HFFc6 (cell line): ENCODE measurements around the gene UQCR10. TPM values are rescaled to one million over a fixed set of nuclear protein-coding genes. Genes with fewer than 3 reads are reported as not detected.

ENCODE experiments used
- DNase-seq: peaks from one replicate; pipeline ENCODE4 v3.0.0-alpha.2; 2018
- H3K27ac Mint-ChIP-seq: 2 replicates; pipeline ENCODE4 v1.8.0; 2020; ENCODE audit warnings: mild to moderate bottlenecking, mixed read lengths
- H3K27me3 Mint-ChIP-seq: 2 replicates; pipeline ENCODE4 v1.8.0; 2021; ENCODE audit warnings: mild to moderate bottlenecking, moderate library complexity, mixed read lengths; ENCODE audit not compliant: insufficient read depth
- H3K36me3 Mint-ChIP-seq: 2 replicates; pipeline ENCODE4 v1.8.0; 2021; ENCODE audit warnings: low read depth, mixed read lengths
- H3K4me1 Mint-ChIP-seq: 2 replicates; pipeline ENCODE4 v1.8.0; 2020; ENCODE audit warnings: low read depth, mixed read lengths
- H3K4me3 Mint-ChIP-seq: 2 replicates; pipeline ENCODE4 v1.8.0; 2020; ENCODE audit warnings: mild to moderate bottlenecking, moderate library complexity, mixed read lengths
- H3K9me3 Mint-ChIP-seq: 2 replicates; pipeline ENCODE4 v1.8.0; 2020; ENCODE audit warnings: mild to moderate bottlenecking, mixed read lengths
- total RNA-seq, 6 experiments: library from RNA; stranded (reverse); fragmentation: NEBNext Ultra II Directional; extraction: Animal tissue kit (Norgen Biotek cat#: 25700); gene quantifications; 2 replicates in 1 of 6; 3 replicates in 5 of 6; pipeline ENCODE4 v1.2.3, GENCODE V29; 2021
- TF ChIP-seq, protein P1 (sequence below): fragments of 200-600 bp; sonication (generic); IDR thresholded peaks from 2 replicates; pipeline ENCODE4 v1.5.0; 2021; ENCODE audit warnings: antibody characterized with exemption, mild to moderate bottlenecking

The UQCR10 gene
- total RNA-seq, 6 experiments from 2014 or later = 137 to 153 (median 150) TPM

- TF ChIP-seq, protein P1, sequence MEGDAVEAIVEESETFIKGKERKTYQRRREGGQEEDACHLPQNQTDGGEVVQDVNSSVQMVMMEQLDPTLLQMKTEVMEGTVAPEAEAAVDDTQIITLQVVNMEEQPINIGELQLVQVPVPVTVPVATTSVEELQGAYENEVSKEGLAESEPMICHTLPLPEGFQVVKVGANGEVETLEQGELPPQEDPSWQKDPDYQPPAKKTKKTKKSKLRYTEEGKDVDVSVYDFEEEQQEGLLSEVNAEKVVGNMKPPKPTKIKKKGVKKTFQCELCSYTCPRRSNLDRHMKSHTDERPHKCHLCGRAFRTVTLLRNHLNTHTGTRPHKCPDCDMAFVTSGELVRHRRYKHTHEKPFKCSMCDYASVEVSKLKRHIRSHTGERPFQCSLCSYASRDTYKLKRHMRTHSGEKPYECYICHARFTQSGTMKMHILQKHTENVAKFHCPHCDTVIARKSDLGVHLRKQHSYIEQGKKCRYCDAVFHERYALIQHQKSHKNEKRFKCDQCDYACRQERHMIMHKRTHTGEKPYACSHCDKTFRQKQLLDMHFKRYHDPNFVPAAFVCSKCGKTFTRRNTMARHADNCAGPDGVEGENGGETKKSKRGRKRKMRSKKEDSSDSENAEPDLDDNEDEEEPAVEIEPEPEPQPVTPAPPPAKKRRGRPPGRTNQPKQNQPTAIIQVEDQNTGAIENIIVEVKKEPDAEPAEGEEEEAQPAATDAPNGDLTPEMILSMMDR = no peak
- Mint-ChIP-seq H3K9me3 (no peaks in the 10 kb centered on the region), H3K4me1 (no peaks in the 10 kb centered on the region), H3K27ac (no peak overlapping the region), H3K27me3 (peaks cover 33% of the 10 kb centered on the region), H3K4me3 (no peak overlapping the region), H3K36me3 (no peaks in the 10 kb centered on the region)
- no peak for DNase-seq
Observed at GRCh38 chr22:29720811-29721323, 46.3 kb upstream of the UQCR10 start.

DNA sequence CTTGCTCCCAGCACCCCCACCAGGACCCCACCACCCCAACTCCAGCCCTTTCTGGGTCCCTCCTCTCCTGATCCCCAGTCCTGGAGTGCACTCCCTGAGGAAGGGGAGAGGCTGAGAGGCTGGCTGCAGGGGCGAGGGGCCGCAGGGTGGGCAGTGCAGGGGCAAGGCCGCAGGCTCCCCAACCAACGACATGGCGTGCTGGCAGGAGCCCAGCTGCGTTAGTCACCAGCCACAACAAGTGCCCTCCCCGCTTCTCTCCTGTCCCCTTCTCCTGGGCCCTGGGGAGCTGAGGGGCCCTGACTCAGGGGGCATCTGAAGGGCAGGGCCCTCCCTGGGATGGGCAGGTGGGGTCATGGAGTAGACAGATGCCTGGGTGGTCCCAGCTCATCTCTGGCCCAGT is 45.0 kb upstream of the UQCR10 start:
- Mint-ChIP-seq H3K4me3 (no peak overlapping the region), H3K36me3 (no peaks in the 10 kb centered on the region)
- DNase-seq = no peak

GRCh38 chr22:29722587-29722986 is 44.6 kb upstream of the UQCR10 start:
- H3K9me3 Mint-ChIP-seq = no peaks in the 10 kb centered on the region
- TF ChIP-seq, protein P1 = no peak
- H3K4me1 Mint-ChIP-seq = no peaks in the 10 kb centered on the region
- no peak overlapping the region for H3K4me3 Mint-ChIP-seq
- no peak for DNase-seq
- H3K27me3 Mint-ChIP-seq = peaks cover 24% of the 10 kb centered on the region
- H3K27ac Mint-ChIP-seq = no peak overlapping the region
- no peaks in the 10 kb centered on the region for H3K36me3 Mint-ChIP-seq

More for the DNA sequence above, 45.0 kb upstream of the UQCR10 start:
- Mint-ChIP-seq H3K27me3 (peaks cover 28% of the 10 kb centered on the region), H3K4me1 (no peaks in the 10 kb centered on the region), H3K9me3 (no peaks in the 10 kb centered on the region), H3K27ac (no peak overlapping the region)
- TF ChIP-seq, protein P1 = no peak

DNA sequence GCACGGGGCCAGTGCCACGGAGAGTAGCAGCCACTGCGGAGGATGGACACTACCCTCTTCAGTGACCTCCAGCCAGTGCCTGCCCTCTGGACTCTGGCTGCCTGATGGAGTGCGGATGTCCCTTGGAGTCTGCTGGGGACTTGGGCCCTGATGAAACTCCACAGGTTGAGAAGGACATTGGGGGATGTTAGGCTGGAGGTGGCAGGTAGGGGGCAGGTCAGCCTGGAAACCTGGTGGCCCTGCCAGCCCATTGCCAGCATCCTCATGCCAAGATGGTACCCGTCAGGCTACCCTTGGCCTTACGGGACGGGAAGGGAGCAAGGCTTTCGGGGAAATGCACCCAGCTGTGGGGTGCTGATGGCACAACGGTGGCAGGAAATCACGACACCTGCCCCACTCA is 43.4 kb upstream of the UQCR10 start:
- Mint-ChIP-seq H3K4me1 (no peaks in the 10 kb centered on the region), H3K27me3 (peaks cover 20% of the 10 kb centered on the region), H3K4me3 (no peak overlapping the region), H3K9me3 (no peaks in the 10 kb centered on the region), H3K27ac (no peak overlapping the region), H3K36me3 (no peaks in the 10 kb centered on the region)
- TF ChIP-seq, protein P1 = peak; percentile 41
- no peak for DNase-seq

- no peak overlapping the region for H3K27ac Mint-ChIP-seq
- no peaks in the 10 kb centered on the region for H3K9me3 Mint-ChIP-seq
- no peak for DNase-seq
- TF ChIP-seq, protein P1 = no peak
- no peak overlapping the region for H3K4me3 Mint-ChIP-seq
- no peaks in the 10 kb centered on the region for H3K4me1 Mint-ChIP-seq
- no peaks in the 10 kb centered on the region for H3K36me3 Mint-ChIP-seq
- peaks cover 12% of the 10 kb centered on the region for H3K27me3 Mint-ChIP-seq
Observed at GRCh38 chr22:29724843-29725242, 42.3 kb upstream of the UQCR10 start.

DNA sequence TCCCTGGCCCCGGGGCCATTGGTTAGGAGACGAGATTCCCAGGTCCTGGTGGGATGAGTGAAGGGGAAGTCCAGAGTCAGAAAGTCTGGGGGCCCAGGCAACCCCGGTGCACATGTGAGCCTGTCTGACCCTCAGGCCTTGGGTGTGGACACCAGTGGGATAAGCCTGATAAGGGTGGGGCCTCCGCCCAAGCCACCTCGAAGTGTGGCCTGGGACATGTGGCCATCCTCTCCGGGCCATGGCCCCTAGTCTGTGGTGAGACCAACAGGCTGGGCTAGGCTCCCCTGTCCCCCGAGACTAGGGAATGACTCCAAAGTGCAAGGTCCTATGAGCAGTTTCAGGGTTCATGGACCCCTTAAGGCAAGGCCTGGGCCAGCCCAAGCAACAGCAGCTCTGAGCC is 41.1 kb upstream of the UQCR10 start:
- TF ChIP-seq, protein P1 = no peak
- H3K36me3 Mint-ChIP-seq = no peaks in the 10 kb centered on the region

More for the DNA sequence above, 41.1 kb upstream of the UQCR10 start:
- no peaks in the 10 kb centered on the region for H3K9me3 Mint-ChIP-seq
- DNase-seq = no peak
- peaks cover 12% of the 10 kb centered on the region for H3K27me3 Mint-ChIP-seq
- no peak overlapping the region for H3K27ac Mint-ChIP-seq
- H3K4me1 Mint-ChIP-seq = no peaks in the 10 kb centered on the region
- H3K4me3 Mint-ChIP-seq = no peak overlapping the region
